Measurements from ENCODE around the gene NME1.

NME1 gene

GRCh38 chr17:51132964-51133319 is 20.4 kb upstream of the NME1 start:
- no peak overlapping the region for H3K27ac Mint-ChIP-seq
- no peaks in the 10 kb centered on the region for H3K27me3 Mint-ChIP-seq
- H3K4me3 Mint-ChIP-seq, result no peak overlapping the region
- no peaks in the 10 kb centered on the region for H3K36me3 Mint-ChIP-seq
- peaks cover 3% of the 10 kb centered on the region for H3K4me1 Mint-ChIP-seq
- H3K9me3 Mint-ChIP-seq, result no peaks in the 10 kb centered on the region

- H3K27me3 Mint-ChIP-seq, result no peaks in the 10 kb centered on the region
- no peaks in the 10 kb centered on the region for H3K9me3 Mint-ChIP-seq
- H3K4me1 Mint-ChIP-seq, result peaks cover 3% of the 10 kb centered on the region
- no peak overlapping the region for H3K27ac Mint-ChIP-seq
- no peak overlapping the region for H3K4me3 Mint-ChIP-seq
- no peaks in the 10 kb centered on the region for H3K36me3 Mint-ChIP-seq
These were observed 20.0 kb upstream of the NME1 start for GRCh38 chr17:51133365-51133764.

- Mint-ChIP-seq H3K27me3 (no peaks in the 10 kb centered on the region), H3K9me3 (no peaks in the 10 kb centered on the region), H3K4me1 (peaks cover 3% of the 10 kb centered on the region), H3K4me3 (no peak overlapping the region), H3K27ac (no peak overlapping the region), H3K36me3 (no peaks in the 10 kb centered on the region)
These were observed 17.4 kb upstream of the NME1 start for GRCh38 chr17:51135956-51136355.

GRCh38 chr17:51142597-51142996 is 10.8 kb upstream of the NME1 start:
- Mint-ChIP-seq H3K27me3 (no peaks in the 10 kb centered on the region), H3K36me3 (no peaks in the 10 kb centered on the region), H3K4me1 (peaks cover 7% of the 10 kb centered on the region), H3K4me3 (no peak overlapping the region), H3K27ac (no peak overlapping the region), H3K9me3 (no peaks in the 10 kb centered on the region)

GRCh38 chr17:51144266-51145022 is 8.9 kb upstream of the NME1 start:
- Mint-ChIP-seq H3K4me1 (peaks cover 7% of the 10 kb centered on the region), H3K9me3 (no peaks in the 10 kb centered on the region), H3K27me3 (no peaks in the 10 kb centered on the region), H3K27ac (no peak overlapping the region), H3K36me3 (no peaks in the 10 kb centered on the region), H3K4me3 (no peak overlapping the region)

GRCh38 chr17:51147650-51148049 is 5.7 kb upstream of the NME1 start:
- Mint-ChIP-seq H3K4me3 (no peak overlapping the region), H3K9me3 (no peaks in the 10 kb centered on the region), H3K27me3 (no peaks in the 10 kb centered on the region), H3K36me3 (no peaks in the 10 kb centered on the region), H3K27ac (no peak overlapping the region), H3K4me1 (peaks cover 7% of the 10 kb centered on the region)

- Mint-ChIP-seq H3K27me3 (no peaks in the 10 kb centered on the region), H3K4me3 (no peak overlapping the region), H3K9me3 (no peaks in the 10 kb centered on the region), H3K27ac (no peak overlapping the region), H3K4me1 (peaks cover 7% of the 10 kb centered on the region), H3K36me3 (no peaks in the 10 kb centered on the region)
These were observed 4.2 kb upstream of the NME1 start for GRCh38 chr17:51149163-51149562.

GRCh38 chr17:51150932-51151331 is 2.4 kb upstream of the NME1 start:
- Mint-ChIP-seq H3K36me3 (no peaks in the 10 kb centered on the region), H3K4me1 (peaks cover 21% of the 10 kb centered on the region), H3K27ac (peak overlapping the region; percentile 3), H3K27me3 (no peaks in the 10 kb centered on the region), H3K9me3 (no peaks in the 10 kb centered on the region), H3K4me3 (no peak overlapping the region)

- Mint-ChIP-seq H3K36me3 (peaks cover 5% of the 10 kb centered on the region), H3K4me1 (peaks cover 22% of the 10 kb centered on the region), H3K27me3 (no peaks in the 10 kb centered on the region), H3K9me3 (no peaks in the 10 kb centered on the region), H3K27ac (no peak overlapping the region), H3K4me3 (no peak overlapping the region)
These were observed 571 bp upstream of the NME1 start for GRCh38 chr17:51152766-51153209.

- Mint-ChIP-seq H3K27ac (no peak overlapping the region), H3K27me3 (no peaks in the 10 kb centered on the region), H3K9me3 (no peaks in the 10 kb centered on the region), H3K36me3 (peaks cover 7% of the 10 kb centered on the region), H3K4me1 (peaks cover 25% of the 10 kb centered on the region), H3K4me3 (no peak overlapping the region)
These were observed 817 bp downstream of the NME1 start for GRCh38 chr17:51154176-51154575.

GRCh38 chr17:51155416-51155815 is 2.1 kb downstream of the NME1 start:
- Mint-ChIP-seq H3K4me3 (no peak overlapping the region), H3K9me3 (no peaks in the 10 kb centered on the region), H3K27ac (no peak overlapping the region), H3K4me1 (peaks cover 25% of the 10 kb centered on the region), H3K27me3 (no peaks in the 10 kb centered on the region), H3K36me3 (peaks cover 13% of the 10 kb centered on the region)

- Mint-ChIP-seq H3K4me1 (peaks cover 24% of the 10 kb centered on the region), H3K27me3 (no peaks in the 10 kb centered on the region), H3K9me3 (no peaks in the 10 kb centered on the region), H3K4me3 (no peak overlapping the region), H3K27ac (no peak overlapping the region), H3K36me3 (peaks cover 17% of the 10 kb centered on the region)
These were observed 6.2 kb downstream of the NME1 start for GRCh38 chr17:51159604-51160003.

- no peak overlapping the region for H3K4me3 Mint-ChIP-seq
- peaks cover 23% of the 10 kb centered on the region for H3K4me1 Mint-ChIP-seq
- H3K27me3 Mint-ChIP-seq, result no peaks in the 10 kb centered on the region
- H3K9me3 Mint-ChIP-seq, result no peaks in the 10 kb centered on the region
- peaks cover 23% of the 10 kb centered on the region for H3K36me3 Mint-ChIP-seq
- H3K27ac Mint-ChIP-seq, result peak overlapping the region; percentile 5
These were observed 8.2 kb downstream of the NME1 start for GRCh38 chr17:51161541-51161940.

GRCh38 chr17:51164911-51165679 is 11.7 kb downstream of the NME1 start:
- H3K36me3 Mint-ChIP-seq, result peaks cover 24% of the 10 kb centered on the region
- peaks cover 35% of the 10 kb centered on the region for H3K4me1 Mint-ChIP-seq

GRCh38 chr17:51165680-51166197 is 12.4 kb downstream of the NME1 start:
- peaks cover 35% of the 10 kb centered on the region for H3K4me1 Mint-ChIP-seq
- H3K36me3 Mint-ChIP-seq, result peaks cover 23% of the 10 kb centered on the region
- no peaks in the 10 kb centered on the region for H3K27me3 Mint-ChIP-seq
- peak overlapping the region; percentile 90 for H3K4me3 Mint-ChIP-seq
- no peaks in the 10 kb centered on the region for H3K9me3 Mint-ChIP-seq
- peak overlapping the region; percentile 100 for H3K27ac Mint-ChIP-seq

More at GRCh38 chr17:51164911-51165679, 11.7 kb downstream of the NME1 start:
- Mint-ChIP-seq H3K4me3 (peak overlapping the region; percentile 90), H3K9me3 (no peaks in the 10 kb centered on the region), H3K27ac (peak overlapping the region; percentile 100), H3K27me3 (no peaks in the 10 kb centered on the region)
